IMR-90 (cell line): Measurements from ENCODE around the gene PTPRS.

Source experiments
- CTCF ChIP-seq: conservative IDR thresholded peaks from 2 replicates; pipeline ENCODE4 v1.5.1; 2012; ENCODE audit warnings: mild to moderate bottlenecking, low read depth, low read length, improper control_type of control experiment
- MAFK ChIP-seq: IDR thresholded peaks from 2 replicates; pipeline ENCODE4 v1.6.1; 2012; ENCODE audit warnings: low read depth, low read length, improper control_type of control experiment
- POLR2A ChIP-seq: IDR thresholded peaks from 2 replicates; pipeline ENCODE4 v1.6.1; 2012; ENCODE audit warnings: mild to moderate bottlenecking, low read depth, low read length

DNA sequence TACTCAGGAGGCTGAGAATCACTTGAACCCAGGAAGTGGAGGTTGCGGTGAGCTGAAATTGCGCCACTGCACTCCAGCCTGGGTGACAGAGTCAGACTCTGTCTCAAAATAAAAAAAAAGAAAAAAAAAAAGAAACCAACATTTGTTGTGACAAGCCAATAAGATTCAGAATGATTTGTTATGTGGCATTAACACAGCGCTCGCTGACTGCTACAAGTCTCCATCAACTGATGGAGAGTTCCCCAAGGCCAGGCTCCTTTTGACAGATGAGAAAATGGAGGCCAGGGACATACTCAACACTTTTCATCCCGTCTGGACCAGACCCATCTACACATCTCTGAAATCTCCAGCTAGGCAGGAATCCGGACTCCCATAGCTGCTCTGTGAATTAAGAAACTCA, 48.7 kb upstream of the PTPRS start:
- TF ChIP-seq CTCF (no peak), POLR2A (no peak), MAFK (no peak)
